Thyroid gland (tissue), 4 donors: Measurements from ENCODE around the gene CPOX. TPM values are rescaled to one million over a fixed set of nuclear protein-coding genes. Genes with fewer than 3 reads are reported as not detected.
A peak's percentile ranks its signal among the peaks of the same experiment; 100 is the strongest.

Experiments
- DNase-seq, 2 donors: peaks; one replicate each; pipeline ENCODE4 v3.0.0-alpha.2; 2019
- H3K27ac ChIP-seq, 3 donors: fragments of 200-600 bp; sonication (generic); 1 replicate in 2 of 3; 2 replicates in 1 of 3; pipeline ENCODE4 v1.5.1; 2016 to 2019; ENCODE audit warnings: mild to moderate bottlenecking in 1 of 3, moderate library complexity in 1 of 3
- H3K27me3 ChIP-seq: fragments of 200-600 bp; sonication (generic); one replicate; pipeline ENCODE4 v1.5.1; 2019
- H3K36me3 ChIP-seq, 2 donors: fragments of 200-600 bp; sonication (generic); one replicate each; pipeline ENCODE4 v1.5.1; 2016 to 2019
- H3K4me1 ChIP-seq, 2 donors: fragments of 200-600 bp; sonication (generic); one replicate each; pipeline ENCODE4 v1.5.1; 2017 to 2019
- H3K4me3 ChIP-seq, 3 donors: fragments of 200-600 bp; sonication (generic); replicated peaks in 1 of 3; 1 replicate in 2 of 3; 2 replicates in 1 of 3; pipeline ENCODE4 v1.5.1; 2016; ENCODE audit warnings: mild to moderate bottlenecking in 1 of 3
- H3K9me3 ChIP-seq: fragments of 200-600 bp; sonication (generic); one replicate; pipeline ENCODE4 v1.5.1; 2017
- POLR2A ChIP-seq, 2 donors: fragments of 450-650 bp; IDR thresholded peaks; one replicate each; pipeline ENCODE4 v1.6.1; 2017; ENCODE audit warnings: antibody characterized with exemption in 2 of 2, mild to moderate bottlenecking in 2 of 2, moderate library complexity in 1 of 2
- WGBS, 2 donors: methylation state at CpG; one replicate each; pipeline ENCODE4 v1.1.5; 2017; 5-methylcytosine and 5-hydroxymethylcytosine counted together
- intact Hi-C: fragments of 100-400 bp; cut with DNase I; formaldehyde crosslinking; loops from one replicate; pipeline ENCODE4 v1.15.1; 2023
- total RNA-seq, 4 donors: library from RNA; depleted of rRNA; stranded (reverse); fragments of >200 nt; gene quantifications; one replicate each; pipeline ENCODE4 v1.2.3, GENCODE V29; 2016
- TF ChIP-seq, protein P1 (sequence below), 6 experiments: fragments of 200-600 bp in 3 of 6; fragments of 450-650 bp in 3 of 6; sonication (generic) in 3 of 6; IDR thresholded peaks; one replicate each; pipeline ENCODE4 v1.5.1; 2016 to 2019; ENCODE audit warnings: antibody characterized with exemption in 6 of 6, mild to moderate bottlenecking in 2 of 6, inconsistent platforms in 1 of 6, moderate library complexity in 1 of 6

The CPOX gene
- total RNA-seq, 4 donors from 2014 or later: 14.8 to 27.9 (median 26.3) TPM

DNA sequence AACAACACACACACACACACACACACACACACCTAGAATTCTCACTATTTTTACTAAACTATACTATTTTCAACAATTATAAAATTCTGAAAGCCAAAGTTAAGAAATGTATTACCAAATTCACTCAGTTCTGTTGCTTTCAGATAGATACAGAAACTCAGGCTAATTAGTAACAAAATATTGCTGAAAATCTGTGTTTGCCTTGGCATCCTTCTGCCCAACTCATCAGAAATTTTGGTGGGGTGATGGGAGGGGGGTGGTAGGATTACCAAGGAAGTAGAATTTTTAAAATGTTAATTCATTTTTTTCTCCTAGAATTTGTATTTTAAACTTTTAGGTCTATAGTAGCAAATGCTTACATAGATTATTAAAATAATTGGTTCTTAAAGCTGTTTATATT lies 2.7 kb upstream of the CPOX start:
- Histone ChIP-seq H3K27ac (no peak overlapping the region), H3K36me3 (no peaks in the 10 kb centered on the region), H3K4me1 (peaks cover 7 to 22% of the 10 kb centered on the region in 2 donors), H3K4me3 (no peak overlapping the region), H3K9me3 (no peaks in the 10 kb centered on the region), H3K27me3 (no peaks in the 10 kb centered on the region)
- intact Hi-C loops: no loop called here
- TF ChIP-seq POLR2A (IDR thresholded peaks at IDR 0.05): no peak
- TF ChIP-seq, protein P1, sequence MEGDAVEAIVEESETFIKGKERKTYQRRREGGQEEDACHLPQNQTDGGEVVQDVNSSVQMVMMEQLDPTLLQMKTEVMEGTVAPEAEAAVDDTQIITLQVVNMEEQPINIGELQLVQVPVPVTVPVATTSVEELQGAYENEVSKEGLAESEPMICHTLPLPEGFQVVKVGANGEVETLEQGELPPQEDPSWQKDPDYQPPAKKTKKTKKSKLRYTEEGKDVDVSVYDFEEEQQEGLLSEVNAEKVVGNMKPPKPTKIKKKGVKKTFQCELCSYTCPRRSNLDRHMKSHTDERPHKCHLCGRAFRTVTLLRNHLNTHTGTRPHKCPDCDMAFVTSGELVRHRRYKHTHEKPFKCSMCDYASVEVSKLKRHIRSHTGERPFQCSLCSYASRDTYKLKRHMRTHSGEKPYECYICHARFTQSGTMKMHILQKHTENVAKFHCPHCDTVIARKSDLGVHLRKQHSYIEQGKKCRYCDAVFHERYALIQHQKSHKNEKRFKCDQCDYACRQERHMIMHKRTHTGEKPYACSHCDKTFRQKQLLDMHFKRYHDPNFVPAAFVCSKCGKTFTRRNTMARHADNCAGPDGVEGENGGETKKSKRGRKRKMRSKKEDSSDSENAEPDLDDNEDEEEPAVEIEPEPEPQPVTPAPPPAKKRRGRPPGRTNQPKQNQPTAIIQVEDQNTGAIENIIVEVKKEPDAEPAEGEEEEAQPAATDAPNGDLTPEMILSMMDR (IDR thresholded peaks at IDR 0.05): no peak
- no peak for DNase-seq

DNA sequence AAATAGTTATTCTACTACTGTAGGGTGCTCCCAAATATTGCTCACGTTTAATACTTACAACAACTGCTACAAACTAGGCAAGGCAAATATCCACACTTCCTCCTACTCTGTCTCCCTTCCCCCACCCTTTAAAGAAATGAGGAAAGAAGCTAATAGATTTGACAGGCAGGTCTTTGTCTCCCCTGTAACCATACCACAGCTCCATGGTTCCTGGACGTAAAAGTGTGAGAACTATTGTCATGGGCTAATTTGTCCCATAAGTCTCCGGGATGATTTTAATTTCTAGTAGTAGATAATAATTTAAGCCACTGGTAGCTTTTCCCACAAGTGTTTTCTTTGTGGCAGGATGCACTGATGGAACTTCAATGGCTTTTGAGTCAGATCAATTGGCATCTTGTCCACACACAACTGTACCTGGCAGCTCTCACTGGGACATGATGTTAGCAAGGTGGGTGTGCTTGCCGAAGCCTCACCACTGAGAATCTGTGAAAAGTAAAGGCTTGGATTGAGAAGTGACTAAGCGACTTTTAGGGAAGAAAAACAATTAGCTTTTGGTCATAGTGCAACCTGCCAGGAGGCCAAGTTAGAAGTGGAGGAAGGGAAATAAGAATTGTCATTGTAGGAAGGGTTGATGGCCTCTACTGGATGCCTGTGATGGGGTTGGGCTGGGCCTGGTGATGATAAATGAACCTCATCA lies 1.4 kb upstream of the CPOX start:
- intact Hi-C loops: no loop called here
- 89 to 90% methylated on average over 5 of the region's 5 CpGs for WGBS, 2 donors
- Histone ChIP-seq H3K36me3 (no peaks in the 10 kb centered on the region), H3K4me3 (no peak overlapping the region), H3K9me3 (no peaks in the 10 kb centered on the region), H3K27me3 (no peaks in the 10 kb centered on the region), H3K4me1 (peaks cover 7 to 26% of the 10 kb centered on the region in 2 donors), H3K27ac (no peak overlapping the region)
- TF ChIP-seq, protein P1 (IDR thresholded peaks at IDR 0.05): no peak
- no peak for TF ChIP-seq POLR2A (IDR thresholded peaks at IDR 0.05)
- DNase-seq: peak in 1 of 2 donors; percentile 23

DNA sequence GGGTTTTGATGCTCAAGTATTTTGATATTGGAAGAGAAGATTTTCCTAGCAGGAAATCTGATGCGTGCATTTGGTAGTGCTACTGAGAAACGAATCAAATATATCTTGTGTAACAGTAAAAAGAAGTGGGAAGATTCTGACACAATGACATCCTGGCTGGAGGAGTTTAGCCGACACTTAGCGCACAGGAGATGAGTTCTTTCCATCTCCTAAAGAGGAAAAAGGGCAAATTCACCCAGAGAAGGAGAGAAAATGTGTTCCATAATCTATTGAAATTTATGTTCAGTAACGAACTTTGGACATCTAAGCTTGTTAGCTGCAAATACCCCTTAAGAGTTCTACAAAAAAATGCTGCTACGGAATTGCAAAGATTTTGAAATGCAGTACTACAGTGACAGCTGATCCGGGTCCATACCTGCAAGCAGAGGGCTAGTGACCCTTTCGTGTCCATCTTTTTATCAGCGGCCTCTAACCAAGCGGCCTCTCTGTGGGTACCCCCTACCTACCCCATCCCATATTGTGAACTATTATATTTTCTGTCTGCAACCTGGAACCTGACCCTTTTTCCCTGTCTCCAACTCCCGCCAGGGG lies 971 bp downstream of the CPOX start:
- intact Hi-C loops: no loop called here
- H3K4me3 ChIP-seq: peak overlapping the region in 2 of 3 donors; percentile 74 to 80
- peak overlapping the region in 1 of 3 donors; percentile 72 for H3K27ac ChIP-seq
- H3K36me3 ChIP-seq: no peaks in the 10 kb centered on the region
- WGBS, 2 donors: 29 to 32% methylated on average over 11 of the region's 11 CpGs
- DNase-seq: no peak
- peaks cover 7 to 26% of the 10 kb centered on the region in 2 donors for H3K4me1 ChIP-seq
- no peak for TF ChIP-seq POLR2A (IDR thresholded peaks at IDR 0.05)
- TF ChIP-seq, protein P1 (IDR thresholded peaks at IDR 0.05): no peak
- H3K27me3 ChIP-seq: no peaks in the 10 kb centered on the region
- no peaks in the 10 kb centered on the region for H3K9me3 ChIP-seq

DNA sequence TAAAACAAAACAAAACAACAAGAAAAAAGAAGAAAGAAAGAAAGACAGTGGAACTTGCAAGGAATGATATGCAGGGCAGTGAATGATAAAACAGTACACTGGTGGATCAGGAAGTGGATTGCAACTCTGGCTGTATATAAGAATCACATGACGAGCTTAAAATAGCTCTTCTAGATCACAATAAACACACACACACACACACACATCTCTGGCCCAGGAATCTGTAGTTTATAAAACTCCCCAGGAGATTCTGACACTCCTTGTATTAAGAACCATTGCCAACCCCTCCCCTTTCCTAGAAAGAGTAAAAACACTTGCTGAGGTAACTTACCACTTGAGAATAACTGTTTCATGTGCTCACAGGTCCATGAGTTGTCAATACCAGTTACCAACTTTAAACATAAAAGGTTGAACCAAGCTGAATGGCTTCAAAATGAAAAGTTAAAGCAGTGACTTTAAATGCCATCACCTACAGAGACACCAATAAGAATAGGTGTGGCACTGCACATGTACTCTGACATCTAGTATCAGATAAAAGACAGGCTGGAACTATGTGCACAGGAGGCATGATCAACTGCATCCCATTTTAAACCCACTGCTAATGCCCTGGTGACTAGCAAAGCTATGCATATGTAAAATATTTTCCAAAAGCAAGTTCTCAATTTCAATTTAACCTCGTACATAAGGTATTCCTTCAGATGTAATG lies 3.9 kb downstream of the CPOX start:
- Histone ChIP-seq H3K9me3 (no peaks in the 10 kb centered on the region), H3K27ac (no peak overlapping the region), H3K27me3 (no peaks in the 10 kb centered on the region), H3K4me3 (no peak overlapping the region), H3K36me3 (peaks cover 0 to 5% of the 10 kb centered on the region in 2 donors), H3K4me1 (peaks cover 7 to 26% of the 10 kb centered on the region in 2 donors)
- no peak for TF ChIP-seq POLR2A (IDR thresholded peaks at IDR 0.05)
- TF ChIP-seq, protein P1 (IDR thresholded peaks at IDR 0.05): no peak
- 50 to 63% methylated on average over 2 of the region's 2 CpGs for whole genome bisulfite sequencing, 2 donors
- intact Hi-C loops: no loop called here
- peak in 1 of 2 donors; percentile 21 for DNase-seq

DNA sequence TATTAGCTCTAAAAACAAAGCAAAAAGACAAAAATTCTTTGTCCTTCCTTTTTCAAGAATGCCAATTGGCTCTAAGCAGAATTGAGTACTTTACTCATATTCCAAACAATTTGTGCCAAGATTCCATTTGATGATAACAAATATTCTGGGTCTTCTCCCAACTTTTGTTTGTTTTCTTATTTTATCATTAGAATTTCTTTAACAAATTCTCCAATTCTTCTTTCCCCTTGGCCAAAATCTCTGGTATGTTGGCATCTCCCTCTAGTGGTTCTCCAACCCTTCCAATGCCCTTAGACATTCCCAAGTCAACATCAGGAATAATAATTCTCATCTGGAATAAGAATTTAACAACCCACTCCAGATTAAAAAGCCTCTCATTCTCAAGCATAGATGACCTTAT lies 5.3 kb downstream of the CPOX start:
- no peak overlapping the region for H3K4me3 ChIP-seq
- H3K36me3 ChIP-seq: peaks cover 0 to 5% of the 10 kb centered on the region in 2 donors
- no peaks in the 10 kb centered on the region for H3K27me3 ChIP-seq
- TF ChIP-seq POLR2A (IDR thresholded peaks at IDR 0.05): no peak
- TF ChIP-seq, protein P1 (IDR thresholded peaks at IDR 0.05): no peak
- no peaks in the 10 kb centered on the region for H3K9me3 ChIP-seq
- DNase-seq: no peak
- intact Hi-C loops: no loop called here
- H3K4me1 ChIP-seq: peaks cover 7 to 26% of the 10 kb centered on the region in 2 donors
- no peak overlapping the region for H3K27ac ChIP-seq
